IPS DF 4.7 (cell line): ENCODE data around the gene CCDC169.
"Not testable (repeated sequence)": the region's sequence is repeated elsewhere in the genome, so short reads cannot be mapped to it uniquely, and the experiment has no call there.

Source experiments
- DNase-seq: peaks from one replicate; pipeline ENCODE4 v3.0.0-alpha.2; 2013; ENCODE audit warnings: low spot score; ENCODE audit errors: extremely low read depth

Gene CCDC169

DNA sequence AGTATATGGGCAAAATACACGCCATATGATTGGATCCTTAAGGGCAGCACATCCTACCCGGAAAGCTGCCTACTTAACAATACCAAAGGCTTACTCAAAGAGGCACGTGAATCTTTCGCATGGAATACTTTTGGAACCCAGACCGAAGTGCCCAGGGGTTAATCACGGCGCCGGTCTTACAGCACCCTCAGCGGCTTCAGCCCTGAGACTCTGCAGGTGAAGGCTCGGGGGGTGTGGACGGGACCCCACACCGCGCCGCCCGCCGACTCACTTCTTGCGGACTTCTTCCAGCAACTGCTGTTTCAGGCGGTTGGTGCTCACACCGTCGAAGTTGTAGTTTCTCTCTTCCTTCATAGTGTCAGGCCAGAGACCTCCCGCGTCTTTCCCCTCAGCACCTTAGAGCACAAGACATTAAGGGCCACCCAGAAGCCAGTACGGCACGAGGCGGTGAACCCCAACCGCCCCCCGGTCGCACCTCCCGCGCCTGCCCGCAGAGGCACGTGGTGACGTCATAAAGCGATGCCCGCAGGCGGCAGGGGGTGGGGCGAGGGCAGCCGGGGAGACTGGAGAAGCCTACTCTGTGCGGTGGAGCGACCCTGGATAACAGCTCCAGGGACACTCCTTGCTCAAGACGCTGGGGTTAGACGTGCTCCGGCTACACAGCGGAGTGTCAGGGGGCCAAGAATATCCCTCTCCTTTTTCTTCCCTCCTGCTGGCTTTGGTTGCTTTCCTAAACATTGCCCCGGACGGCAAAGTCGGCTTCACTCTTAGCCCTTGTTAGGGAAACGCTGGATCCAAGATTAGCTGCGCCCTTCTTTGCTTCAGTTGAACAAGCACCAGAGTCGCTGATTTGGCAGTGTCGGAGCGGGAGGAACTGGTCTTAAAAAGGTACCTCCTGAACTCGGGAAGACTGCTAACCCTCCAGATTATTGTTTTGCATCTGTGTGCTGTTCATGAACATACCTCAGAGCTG is at the start of gene CCDC169:
Gene CCDC169 (minus strand): TSS at position 449 of the 973 bp plus-strand sequence. CDS start 95 bp downstream, at position 354.
- DNase-seq = no peak

DNA sequence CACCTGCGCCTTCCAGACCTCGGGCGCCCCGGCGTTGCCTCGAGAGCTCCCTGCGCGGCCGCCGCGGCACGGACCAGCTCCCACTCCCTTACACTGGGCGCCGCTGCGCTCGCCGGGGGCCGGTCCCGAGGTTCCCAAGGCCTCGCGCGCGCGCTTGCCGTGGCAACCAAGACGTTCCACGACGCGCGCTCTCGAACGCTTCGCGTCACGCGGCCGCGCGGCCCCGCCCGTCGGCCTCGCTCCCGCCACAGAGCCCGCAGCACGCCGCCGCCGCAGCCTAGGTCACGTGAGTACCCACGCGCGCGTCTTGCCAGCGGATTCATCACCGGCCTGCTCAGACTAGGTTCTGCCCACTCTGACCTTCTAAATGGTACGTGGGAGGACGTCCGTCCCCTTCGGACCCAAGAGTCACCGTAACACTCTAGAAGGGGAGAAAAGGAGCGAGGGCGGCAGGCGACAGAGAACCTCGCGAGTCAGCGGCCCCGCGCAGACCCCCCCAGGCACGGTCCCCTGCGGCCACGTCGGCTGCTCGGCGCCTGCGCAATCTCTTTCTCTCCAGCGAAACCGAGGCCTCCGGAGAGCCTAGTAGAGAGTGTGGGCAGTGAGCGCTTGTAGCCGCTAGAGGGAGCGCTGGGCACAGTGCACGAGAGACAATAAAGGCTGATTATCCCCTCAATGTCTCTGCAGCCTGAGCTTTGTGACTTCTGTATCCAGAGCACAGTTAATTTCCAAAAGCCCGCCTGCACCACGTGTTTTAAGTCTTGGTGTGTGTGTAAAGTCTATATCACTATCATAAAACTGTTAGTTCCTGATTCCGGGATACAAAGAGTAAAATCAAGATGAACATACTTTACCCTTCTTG is 48.8 kb upstream of the CCDC169 start, which contains the start of gene SPART:
Gene SPART (minus strand): TSS at position 173 of the 862 bp plus-strand sequence. CDS start 10,564 bp downstream, outside the sequence.
- peak; percentile 82 for DNase-seq

DNA sequence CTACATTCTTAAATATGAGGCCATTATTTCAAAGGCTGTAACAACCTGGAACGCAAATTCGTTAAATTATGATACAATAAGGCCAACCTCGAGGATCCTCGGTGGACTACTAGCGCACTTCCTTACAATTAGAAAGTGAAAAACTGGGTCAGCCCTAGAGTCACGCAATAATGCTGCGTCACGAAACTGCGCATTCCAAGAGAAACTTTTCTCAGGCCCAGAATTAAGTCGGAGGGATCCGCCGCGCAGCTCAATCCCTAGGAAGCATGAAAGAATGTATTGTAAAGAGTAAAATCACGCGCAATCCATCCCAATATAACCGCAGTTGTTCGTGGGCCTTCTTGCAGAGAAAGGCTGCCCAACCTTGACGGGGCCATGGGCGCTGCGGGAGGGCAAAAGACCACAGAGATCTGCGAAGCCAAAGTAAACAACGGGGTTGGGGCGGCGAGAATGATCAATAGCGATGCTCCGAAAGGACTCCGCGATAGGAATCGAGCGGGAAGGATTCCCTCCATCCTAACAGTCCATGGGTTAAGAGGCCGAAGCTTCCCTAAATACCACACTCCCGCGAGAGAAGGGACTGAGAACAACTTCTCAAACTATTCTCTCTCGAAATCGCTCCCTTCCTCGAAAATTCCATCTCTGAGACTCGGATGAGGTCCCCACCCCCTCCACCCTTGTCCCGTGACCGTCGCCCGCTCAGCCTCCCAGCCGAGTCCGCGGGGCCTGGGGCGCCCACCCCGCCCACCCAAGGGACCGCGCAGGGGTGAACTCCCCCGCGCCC is 48.0 kb upstream of the CCDC169 start:
- DNase-seq = no peak

- DNase-seq = no peak
Observed at GRCh38 chr13:36344886-36345437, 47.3 kb upstream of the CCDC169 start.

DNA sequence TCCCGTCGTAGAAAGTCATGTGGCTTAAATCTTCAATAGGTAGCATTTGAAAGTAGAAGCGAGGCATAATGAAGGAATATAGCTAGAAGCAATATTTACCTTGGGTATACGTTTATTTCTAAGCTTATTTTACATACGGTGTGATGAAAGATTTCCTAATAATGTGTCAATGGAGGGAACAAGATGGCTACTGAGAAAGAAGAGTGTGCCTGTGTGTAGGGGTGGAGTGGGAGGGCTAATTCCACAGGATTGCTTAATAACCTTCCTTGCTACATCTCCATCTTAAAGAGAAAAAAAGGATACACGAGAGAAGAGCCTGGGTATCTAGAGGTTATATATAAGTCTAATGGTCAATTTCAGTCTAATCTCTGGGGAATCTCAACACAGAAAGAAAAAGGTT is 46.6 kb upstream of the CCDC169 start:
- DNase-seq = no peak

DNA sequence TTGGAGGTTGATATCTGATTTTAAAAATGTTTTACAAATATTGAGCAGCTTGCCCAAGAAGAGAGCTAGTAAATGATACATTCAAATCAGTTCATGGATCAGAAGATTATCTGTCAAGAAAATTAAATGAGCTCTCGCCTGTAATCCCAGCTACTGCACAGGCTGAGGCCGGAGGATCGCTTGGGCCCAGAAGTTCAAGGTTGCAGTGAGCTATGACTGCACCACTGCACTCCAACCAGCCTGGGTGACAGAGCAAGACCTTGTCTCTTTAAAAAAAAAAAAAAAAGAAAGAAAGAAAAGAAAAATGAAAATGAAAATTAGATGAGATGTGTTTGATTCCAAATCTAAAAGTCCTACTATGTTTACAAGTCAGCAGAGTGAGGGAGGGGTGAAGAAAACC is 46.2 kb upstream of the CCDC169 start:
- DNase-seq = no peak

DNA sequence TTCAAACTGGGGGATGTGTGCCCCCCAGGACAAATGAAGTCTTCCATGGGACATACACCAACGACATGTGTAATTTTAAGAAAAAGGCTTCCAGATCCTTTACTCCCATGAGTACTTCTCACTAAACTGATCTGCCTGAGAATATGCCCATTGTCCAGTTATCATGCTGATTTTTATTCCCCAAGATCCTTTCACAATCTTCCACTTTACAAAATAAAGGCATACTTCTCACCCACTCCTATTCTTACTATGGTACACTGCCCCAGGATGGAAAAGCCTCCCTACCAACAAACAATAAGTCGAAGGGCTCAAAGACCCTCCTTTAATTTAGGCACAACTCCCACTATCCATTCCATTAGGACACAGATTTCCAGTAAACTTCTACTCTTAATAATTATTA is 45.1 kb upstream of the CCDC169 start:
- DNase-seq = no peak

DNA sequence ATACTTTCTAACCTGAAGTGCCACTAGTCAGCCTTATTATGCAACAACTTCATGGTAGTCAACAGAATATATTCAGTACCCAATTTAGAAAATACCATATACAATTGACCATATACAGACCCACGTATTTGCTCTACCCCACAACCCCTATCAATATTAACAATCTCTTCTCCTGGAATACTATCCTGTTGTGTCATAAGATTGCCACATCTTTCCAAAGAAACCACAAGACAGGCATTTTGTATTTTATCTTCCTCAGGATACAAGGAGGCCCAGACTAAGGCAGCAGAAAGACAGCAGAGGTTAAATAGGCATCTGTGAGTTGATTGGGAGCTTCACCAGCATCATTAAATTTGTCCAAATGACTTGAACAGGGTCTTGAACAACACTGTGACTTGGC is 44.1 kb upstream of the CCDC169 start:
- no peak for DNase-seq

GRCh38 chr13:36339600-36340155 is 42.1 kb upstream of the CCDC169 start:
- DNase-seq = no peak

DNA sequence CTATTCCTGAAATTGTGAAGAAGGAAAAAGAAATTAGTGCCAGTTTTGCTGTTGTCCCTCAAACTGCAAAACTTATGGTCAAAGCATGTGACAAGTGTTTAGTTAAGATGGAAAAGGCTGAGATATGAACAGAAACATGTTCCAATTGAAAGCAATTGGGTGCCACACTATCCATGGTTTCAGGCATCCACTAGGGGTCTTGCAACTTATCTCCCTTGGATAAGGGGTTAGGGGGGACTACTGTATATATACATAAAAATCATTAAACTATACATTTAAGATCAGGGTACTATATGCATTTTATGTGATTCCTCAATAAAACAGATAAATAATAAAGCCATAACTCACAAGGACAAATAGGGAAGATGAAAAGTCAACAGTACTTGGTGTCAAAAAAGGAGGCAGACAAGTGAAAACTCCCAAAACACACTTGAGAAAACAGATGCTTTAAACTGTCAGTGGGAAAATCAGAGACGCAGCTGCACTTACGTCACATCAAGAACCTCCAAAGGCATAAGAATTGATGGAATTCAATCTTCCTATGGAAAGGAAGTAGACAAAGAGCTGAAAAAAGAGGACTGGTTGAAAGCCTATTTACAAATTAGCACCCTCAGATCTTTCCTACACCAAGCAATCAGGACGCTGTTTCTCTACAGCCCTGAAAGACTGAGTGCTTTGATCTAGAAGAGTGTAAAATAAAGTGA is 40.5 kb upstream of the CCDC169 start:
- no peak for DNase-seq

- no peak for DNase-seq
Observed at GRCh38 chr13:36332986-36333385, 35.4 kb upstream of the CCDC169 start.

DNA sequence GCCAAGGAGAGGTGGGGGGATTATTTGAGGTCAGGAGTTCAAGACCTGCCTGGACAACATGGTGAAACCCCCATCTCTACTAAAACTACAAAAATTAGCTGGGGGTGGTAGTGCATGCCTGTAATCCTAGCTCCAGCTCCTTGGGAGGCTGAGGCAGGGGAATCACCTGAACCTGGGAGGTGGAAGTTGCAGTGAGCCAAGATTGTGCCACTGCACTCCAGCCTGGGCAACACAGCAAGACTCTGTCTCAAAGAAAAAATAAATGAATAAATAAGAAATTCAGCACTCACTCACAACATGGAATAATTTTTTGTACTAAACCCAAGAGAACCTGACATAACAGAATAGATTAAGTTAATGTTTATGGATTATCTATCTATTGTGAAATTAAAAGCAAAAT is 34.6 kb upstream of the CCDC169 start:
- DNase-seq = not testable (repeated sequence)

GRCh38 chr13:36331280-36331679 is 33.7 kb upstream of the CCDC169 start:
- DNase-seq = no peak

DNA sequence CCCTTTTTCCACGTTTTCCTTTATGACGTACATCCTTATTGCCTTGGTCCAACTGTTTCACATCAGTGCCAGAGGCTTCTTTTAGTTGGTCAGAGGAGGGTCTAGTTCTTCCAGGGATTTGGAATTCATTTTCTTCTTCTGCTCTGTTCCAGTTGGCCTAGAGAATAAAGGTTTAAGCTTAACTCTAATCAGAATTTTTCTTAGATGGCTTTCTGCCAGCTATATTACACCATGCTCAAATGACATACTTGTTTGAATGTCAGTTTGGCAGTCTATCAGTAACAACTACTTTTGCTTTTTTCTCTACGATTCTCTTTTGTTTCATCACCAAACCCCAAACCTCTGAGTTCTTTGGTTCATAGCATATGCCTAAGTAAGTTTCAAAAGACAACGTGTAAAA is 31.7 kb upstream of the CCDC169 start:
- DNase-seq = no peak

DNA sequence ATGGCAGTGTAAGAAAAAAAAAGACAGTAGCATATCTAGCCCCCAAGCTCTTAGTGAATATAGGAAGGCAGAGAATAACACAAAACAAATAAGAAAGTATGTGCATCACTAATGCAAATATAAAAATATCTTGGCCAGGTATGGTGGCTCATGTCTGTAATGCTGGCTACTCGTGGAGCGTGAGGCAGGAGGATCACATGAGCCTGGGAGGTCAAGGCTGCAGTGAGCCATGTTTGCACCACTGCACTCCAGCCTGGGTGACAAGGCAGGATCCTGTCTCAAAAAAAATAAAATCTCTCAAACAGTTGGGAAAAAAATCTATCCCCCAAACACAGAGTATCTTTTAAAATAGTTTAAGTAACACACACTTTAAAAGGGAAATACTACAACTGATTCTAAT is 31.2 kb upstream of the CCDC169 start:
- no peak for DNase-seq

DNA sequence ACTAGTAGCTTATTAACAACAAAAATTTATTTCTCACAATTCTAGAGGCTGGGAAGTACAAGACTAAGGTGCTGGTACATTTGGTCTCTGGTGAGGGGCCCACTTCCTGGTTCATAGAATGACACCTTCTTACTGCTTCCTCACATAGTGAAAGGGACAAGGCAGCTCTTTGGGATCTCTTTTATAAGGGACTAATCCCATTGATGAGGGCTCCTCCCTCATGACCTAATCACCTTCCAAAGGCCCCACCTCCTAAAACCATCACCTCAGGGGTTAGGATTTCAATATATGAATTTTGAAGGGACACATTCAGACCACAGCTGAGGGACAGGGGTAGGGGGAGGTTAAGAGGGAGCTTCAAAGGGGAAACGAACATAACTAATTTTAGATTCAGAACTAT is 28.3 kb upstream of the CCDC169 start:
- DNase-seq = no peak

DNA sequence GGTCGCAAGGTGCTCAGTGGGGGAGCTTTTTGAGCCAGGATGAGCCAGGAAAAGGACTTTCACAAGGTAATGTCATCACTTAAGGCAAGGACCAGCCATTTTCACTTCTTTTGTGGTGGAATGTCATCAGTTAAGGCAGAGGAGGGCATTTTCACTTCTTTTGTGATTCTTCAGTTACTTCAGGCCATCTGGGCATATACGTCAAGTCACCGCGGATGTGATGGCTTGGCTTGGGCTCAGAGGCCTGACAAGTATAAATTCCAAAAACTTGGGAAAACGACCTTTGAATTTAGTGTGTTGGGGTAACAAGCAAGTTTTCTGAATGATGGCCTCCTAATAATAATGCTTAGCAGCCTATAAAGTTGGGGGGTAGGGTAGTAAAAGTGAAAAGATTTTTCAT is 27.3 kb upstream of the CCDC169 start:
- DNase-seq = not testable (repeated sequence)

DNA sequence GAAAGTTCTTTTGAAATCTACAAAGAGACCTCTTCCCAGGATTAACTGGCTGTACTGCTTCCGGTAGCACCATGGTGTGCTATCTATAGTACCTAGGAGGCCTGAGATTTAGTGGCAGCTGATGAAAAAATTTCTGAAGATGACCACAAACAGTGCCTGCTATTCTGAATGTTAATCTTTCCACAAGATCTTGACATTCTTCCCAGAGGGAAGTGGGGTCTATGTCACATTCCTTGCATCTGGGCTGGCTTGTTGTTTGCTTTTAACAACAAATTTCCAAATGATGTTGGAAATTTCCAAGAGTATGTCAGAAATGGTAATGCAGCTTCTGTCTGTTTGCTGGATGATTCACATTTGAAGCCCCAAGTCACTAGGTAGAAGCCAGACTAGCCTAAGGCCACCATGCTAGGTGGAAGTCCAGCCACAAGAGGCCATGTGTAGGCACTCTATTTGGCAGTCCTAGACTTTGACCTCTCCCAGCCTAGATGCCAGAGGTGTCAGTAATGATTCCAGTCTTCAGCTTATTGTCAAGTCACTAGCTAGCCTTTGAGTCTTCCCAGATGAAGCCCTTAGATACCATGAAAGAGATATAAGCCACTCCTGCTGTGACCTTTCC is 26.4 kb upstream of the CCDC169 start:
- no peak for DNase-seq

- DNase-seq = no peak
Observed at GRCh38 chr13:36323408-36323807, 25.8 kb upstream of the CCDC169 start.
